ENCODE results near the gene CD8B.

DNA sequence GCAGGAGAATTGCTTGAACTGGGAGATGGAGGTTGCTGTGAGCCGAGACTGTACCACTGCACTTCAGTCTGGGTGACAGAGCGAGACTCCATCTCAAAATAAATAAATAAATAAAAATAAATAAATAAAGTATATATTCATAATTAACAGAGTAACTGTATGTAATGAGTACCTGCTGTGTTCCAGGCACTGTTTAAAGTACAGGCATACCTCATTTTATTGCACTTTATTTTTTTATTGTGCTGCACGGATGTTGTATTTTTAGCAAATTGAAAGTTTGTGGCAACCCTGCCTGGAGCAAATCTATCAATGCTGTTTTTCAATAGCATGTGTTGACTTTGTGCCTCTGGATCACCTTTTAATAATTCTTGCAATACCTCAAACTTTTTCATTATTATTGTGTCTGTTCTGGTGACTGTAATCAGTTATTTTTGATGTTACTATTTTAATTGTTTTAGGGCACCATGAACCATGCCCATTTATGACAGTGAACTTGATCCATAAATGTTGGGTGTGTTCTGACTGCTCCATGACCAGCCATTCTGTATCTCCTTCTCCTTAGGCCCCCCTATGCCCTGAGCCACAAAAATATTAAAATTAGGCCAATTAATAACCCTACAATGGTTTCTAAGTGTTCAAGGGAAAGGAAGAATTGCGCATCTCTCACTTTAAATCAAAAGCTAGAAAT lies 43.4 kb downstream of the CD8B start:
- TF ChIP-seq, protein P1, sequence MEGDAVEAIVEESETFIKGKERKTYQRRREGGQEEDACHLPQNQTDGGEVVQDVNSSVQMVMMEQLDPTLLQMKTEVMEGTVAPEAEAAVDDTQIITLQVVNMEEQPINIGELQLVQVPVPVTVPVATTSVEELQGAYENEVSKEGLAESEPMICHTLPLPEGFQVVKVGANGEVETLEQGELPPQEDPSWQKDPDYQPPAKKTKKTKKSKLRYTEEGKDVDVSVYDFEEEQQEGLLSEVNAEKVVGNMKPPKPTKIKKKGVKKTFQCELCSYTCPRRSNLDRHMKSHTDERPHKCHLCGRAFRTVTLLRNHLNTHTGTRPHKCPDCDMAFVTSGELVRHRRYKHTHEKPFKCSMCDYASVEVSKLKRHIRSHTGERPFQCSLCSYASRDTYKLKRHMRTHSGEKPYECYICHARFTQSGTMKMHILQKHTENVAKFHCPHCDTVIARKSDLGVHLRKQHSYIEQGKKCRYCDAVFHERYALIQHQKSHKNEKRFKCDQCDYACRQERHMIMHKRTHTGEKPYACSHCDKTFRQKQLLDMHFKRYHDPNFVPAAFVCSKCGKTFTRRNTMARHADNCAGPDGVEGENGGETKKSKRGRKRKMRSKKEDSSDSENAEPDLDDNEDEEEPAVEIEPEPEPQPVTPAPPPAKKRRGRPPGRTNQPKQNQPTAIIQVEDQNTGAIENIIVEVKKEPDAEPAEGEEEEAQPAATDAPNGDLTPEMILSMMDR (conservative IDR thresholded peaks at IDR 0.05; ENCODE audit: low read depth, low read length) = no peak
- no peak for TF ChIP-seq EZH2 (IDR thresholded peaks at IDR 0.05; ENCODE audit: borderline replicate concordance, low read depth, low read length, poor library complexity, severe bottlenecking)
